Middle frontal gyrus (tissue), 1 donor: Measurements from ENCODE around the gene RHAG.
"Not testable (repeated sequence)": the region's sequence is repeated elsewhere in the genome, so short reads cannot be mapped to it uniquely, and the experiment has no call there.

ENCODE experiments used
- DNase-seq: peaks from one replicate; pipeline ENCODE4 v3.0.0-alpha.2; 2015; ENCODE audit warnings: low spot score; ENCODE audit errors: extremely low spot score

The RHAG gene

DNA sequence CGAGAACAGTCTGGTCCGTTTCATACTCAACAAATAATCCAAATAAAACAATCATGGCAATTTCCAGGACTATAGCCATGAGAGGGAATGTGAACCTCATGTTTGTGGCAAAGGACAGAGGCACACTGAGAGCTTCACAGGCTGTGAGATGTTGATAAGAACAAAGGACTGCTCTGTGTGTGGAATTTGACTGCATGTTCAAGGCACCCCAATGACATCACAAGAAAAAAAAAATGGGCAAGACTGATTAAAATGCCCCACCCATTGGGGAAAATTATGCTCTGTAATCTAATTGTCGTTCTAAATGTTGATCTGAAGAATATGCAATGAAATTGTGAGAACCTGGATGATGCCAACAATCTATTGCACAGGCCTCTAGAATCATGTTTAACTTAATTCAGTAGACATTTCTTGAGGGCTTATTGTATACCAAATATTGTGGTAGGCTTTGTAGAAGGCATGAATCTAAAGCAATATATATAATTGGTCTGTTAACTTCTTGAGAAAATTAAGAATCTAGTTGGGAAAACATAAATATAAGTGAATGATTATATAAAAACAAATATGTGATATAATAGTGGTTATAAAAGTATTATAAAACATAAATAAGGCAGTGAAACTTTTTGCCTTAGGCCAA is at the start of gene RHAG:
TSS of gene RHAG (minus strand) at position 127 of the 637 bp plus-strand sequence. CDS start at position 100, 27 bp downstream.
- DNase-seq, result no peak

DNA sequence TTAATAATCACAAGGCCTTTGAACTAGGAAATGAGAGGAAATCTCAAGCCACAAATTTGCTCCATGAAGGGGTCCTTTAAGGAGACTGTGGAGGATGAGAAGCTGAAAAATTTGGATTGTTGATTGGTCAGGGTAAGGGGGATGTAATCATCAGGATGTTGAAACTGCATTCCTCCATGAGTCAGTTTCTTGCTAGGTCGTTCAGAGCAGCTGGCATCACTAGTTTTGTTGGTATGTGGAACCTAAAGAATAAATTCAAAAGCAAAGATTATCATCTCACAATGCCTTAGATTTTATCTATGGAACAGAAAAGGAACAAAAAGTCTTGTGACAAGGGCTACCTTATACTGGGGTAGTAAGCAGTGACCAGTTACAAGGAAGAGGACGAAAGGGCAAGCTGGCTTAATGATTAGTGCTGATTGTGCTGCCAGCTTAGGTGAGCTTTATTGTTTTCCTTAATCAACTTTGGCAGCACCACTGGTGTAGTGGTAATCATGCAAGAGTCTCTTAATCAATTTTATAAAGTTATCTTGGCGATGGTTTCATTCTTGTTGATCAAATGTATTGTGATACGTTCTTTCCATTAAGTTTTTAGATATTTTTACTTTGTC is 40.1 kb upstream of the RHAG start:
- no peak for DNase-seq

DNA sequence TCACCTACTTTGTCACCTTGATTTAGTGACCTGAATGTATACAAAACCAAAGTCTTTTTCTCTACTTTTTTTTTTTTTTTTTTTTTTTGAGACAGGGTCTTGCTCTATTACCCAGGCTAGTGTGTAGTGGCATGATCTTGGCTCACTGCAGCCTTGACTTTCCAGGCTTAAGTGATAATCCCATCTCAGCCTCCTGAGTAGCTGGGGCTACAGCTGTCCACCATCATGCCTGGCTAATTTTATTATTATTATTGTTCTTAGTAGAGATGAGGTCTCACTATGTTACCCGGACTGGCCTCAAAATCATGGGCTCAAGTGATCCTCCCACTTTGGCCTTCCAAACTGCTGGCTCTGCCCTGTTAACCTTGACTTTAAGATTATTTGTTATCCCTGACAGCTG is 39.2 kb upstream of the RHAG start:
- DNase-seq, result no peak

DNA sequence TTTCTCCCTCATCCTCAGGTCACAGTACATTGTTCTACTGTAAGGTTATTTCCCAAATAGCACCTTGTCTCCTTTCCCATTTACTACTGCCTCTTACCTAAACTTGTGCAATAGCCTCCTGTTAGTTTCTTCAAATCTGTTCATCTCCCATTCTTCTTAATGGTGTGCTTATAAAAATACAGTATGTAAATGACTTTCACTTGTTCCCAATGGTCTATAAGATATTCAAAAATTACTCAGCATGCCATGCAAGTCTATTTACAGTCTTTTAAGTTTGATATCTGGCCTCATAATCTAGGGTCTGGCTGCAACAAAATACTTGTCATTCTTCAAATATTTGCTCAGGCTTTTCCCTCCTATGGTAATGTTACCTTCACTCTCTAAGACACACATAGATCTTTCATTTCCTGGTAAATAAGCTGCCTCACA is 31.5 kb upstream of the RHAG start:
- no peak for DNase-seq

DNA sequence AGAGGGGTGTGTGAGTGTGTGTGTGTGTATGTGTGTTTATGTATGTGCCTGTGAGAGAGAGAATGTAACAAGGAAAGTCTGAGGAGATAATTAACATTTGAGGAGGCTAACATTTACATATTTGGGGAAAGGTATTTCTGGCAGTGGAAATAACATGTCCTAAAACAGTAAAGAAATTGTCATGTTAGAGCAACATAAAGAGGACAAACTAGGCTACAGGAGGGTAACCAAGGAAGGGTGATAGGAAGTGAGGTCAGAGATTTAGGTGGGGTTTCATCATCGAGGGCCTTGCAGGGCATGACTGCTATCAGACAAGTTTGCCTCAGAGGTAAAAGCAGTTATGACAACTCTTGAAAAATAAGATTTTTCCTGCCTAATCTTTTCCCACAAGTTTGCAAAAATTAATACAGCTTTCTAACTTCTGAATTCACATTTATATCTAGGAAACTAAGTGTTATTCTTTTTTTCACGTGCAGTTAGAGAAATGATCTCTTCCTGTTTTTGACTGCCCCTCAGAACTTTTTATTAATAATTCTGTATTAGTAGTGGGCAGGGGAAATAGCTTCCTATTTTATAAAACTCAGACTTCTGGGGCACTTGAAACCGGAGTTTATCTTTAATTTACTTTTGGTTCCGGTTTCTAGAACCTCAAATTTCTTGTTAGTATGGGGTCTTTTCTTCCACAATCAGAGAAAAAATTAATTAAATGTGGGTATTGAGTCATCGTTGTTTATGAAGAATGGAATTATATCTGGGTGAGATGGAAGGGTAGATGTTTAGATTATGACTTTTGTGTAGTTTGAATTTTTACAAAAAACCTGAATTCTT is 30.5 kb upstream of the RHAG start:
- no peak for DNase-seq

DNA sequence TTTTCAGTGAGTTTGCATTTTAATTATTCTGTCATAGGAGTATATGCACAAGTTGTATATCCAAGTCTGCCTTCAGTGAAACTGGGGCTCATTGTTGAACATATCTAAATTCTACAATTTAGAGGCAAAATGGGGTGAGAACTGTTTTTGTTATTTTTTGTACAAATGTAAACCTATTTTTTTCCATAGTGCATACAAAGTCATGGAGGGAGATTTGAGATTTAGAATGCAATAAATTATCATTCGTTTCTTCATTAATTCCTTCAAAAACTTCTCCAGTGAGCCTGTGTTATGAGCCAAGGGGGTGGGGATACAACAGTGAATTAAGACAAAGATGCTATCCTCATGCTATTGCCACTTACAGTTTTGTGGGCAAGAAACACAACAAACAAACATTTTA is 29.8 kb upstream of the RHAG start:
- no peak for DNase-seq

DNA sequence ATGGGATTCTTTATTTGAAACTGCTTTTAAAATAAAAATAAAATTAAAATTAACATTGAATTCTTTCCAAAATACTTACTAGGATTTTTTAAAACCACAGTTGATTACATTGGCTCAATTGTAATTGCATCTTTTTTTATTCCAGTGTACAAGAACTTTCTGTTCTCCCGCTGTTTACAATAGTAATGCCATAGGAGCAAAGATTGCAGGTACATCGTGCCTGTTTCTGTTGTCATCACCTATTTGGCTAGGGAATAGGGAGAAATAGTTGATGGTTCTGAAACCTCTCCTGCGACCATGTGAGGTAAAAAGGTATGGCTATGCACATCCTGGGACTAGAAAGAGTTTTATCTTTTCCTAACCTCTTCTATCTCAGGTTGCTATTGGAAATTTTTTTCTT is 28.2 kb upstream of the RHAG start:
- DNase-seq, result no peak

DNA sequence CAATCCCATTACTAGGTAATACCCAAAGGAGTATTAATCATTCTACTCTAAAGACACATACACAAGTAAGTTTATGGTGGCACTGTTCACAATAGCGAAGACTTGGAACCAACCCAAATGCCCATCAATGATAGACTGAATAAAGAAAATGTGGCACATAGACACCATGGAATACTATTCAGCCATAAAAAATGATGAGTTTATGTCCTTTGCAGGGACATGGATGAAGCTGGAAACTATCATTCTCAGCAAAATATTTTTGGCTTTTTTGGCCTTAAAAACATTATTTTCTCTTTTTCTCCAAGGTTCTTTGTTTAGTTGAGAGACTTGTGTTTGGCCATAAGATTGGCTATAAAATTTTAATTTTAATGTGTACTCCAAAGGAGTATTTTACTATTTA is 27.4 kb upstream of the RHAG start:
- not testable (repeated sequence) for DNase-seq

DNA sequence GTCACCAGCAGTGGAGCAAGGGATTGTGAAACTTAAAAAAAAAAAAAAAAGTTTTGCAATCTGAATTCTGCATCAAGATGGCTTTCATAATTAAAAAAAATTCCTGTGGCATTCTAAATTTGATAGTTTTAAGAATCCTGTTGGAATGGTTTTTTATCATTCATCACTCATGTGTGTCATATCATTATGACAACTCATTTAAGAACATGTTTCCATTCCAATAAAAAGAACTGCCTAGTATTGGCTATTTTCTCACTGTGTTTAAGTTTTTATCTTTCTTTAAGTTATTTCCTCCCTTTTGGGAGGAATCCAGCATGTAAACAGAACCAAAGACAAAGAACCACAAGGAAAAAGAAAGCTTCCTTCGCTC is 26.2 kb upstream of the RHAG start:
- no peak for DNase-seq

DNA sequence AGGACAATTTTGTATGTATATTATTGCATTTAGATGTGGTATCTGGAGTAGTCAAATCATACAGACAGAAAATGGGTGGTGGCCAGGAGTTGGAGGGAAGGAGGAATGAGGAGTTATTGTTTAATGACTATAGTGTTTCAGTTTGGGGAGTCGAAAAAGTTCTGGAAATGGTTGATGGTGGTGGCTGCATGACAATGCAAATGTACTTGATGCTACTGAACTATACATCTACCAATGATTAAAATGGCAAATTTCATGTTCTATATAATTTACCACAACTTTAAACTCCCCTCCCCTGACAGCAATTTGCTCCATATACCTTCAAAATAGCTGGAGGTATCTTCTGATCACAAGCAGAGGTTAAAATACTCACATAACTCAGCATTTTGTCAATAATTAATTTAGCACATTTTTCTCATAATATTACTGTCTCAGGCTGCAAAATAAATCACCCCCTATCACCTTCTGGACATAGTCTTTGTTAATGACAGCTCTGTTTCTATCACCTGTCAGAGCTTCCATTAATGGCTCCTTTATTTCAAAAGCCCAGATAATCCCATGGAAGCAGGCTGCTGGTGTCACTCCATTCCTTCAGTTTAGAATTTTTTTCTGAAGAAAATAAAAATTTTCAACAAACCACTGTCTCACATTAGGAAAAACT is 25.7 kb upstream of the RHAG start:
- DNase-seq, result no peak

DNA sequence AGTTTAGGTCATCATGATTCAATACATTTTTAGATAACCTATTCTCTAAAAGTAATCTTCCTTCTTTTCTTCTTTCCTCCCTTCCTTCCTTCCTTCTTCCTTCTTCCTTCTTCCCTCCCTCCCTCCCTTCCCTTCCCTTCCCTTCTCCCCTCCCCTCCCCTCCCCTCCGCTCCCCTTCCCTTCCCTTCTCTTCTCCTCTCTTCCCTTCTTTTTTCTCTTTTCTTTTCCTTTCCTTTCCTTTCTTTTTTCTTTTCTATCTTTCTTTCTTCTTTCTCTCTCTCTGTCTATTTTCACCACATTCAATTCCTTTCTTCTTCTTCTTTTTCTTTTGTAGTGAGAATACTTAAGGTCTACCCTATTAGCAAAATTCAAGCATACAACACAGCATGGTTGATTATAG is 17.3 kb upstream of the RHAG start:
- DNase-seq, result no peak

DNA sequence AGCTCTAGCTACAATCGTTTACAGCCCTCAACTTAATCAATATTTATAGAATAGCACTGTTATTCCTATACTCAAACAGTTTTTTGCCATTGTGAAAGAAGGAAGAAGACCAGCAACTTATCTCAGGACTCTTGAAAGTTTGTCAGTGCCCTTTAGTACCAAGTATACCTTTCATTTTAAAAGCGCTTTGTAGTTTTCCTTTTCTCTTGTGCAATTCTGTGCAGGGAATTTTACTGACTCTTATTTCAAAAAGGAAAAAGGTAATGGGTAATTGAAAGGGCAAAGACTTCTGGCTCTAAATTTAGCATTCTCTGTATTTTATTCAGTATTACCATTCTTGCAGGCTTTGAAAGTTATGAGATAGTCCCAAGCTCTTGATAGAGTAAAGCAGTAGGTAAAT is 16.8 kb upstream of the RHAG start:
- no peak for DNase-seq

DNA sequence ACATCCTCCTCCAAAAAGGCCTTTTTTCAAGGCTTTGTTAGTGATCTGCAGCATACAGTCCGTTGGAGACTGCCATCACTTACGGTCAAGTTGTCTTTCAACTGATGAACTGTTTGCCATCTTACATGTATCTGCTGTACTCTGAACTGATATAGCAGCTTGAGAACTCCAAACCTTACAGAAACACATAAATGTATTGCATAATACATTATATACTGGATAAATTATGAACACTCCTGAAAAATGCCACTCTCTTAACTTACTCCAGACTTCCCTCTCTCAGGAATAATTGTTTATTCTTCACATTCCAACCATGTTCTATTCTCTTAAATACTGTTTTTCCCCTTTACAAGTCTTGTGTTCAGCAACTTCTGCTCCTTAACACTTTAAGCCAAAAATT is 14.6 kb upstream of the RHAG start:
- DNase-seq, result no peak

DNA sequence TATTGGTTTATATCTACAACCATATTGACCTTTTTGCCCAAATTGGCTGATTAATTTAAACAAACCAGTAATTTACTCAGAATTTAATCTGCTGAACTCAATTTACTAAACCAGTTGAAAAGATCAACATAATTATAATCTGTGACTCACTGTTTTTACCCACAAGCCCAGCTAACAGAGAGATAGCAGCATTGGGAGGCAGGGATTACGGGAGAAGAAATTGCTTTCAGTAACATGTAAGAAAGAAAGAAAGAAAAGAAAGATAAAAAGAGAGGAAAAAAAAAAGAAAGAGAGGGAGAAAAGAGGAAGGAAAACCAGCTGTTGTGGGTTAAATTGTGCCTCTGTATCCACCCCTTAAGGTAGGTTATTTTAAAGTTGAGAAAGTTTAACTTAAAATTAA is 13.3 kb upstream of the RHAG start:
- no peak for DNase-seq

DNA sequence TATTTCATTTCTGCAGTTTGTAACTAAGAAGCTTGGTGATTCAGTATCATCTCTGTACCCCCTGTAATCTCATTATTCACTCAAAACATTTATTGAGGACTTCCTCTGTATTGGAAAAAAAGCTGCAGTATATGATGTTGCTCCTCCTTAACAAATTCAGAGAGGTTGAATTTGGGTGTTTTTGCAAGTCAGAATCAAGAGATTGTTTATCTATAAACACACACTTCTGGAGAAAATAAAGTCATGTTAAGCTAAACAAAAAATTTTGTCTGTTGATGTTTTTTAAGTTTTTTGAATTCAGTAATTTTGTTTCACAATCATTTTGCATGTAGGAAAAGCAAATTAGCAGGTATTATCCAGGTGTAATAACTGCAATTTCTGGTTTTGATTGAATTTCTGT is 11.4 kb upstream of the RHAG start:
- DNase-seq, result no peak

DNA sequence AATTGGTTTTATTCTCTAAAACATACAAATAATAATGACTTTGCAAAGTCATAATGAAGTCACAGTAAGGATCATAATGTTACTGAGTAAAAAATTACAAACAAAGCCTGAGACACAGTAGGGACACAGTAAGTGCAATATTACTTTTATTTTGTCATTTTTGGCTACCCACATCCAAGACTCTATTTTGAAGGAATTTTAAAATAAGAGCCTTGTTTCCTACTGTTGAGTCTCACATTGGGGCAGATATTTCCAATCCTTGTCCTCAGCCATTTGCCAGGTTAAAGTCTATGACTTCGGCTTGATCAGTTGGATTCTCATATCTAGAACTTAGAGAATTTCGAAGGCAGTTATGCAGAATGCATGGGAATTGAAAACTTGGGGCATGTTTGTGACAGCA is 10.8 kb upstream of the RHAG start:
- no peak for DNase-seq

DNA sequence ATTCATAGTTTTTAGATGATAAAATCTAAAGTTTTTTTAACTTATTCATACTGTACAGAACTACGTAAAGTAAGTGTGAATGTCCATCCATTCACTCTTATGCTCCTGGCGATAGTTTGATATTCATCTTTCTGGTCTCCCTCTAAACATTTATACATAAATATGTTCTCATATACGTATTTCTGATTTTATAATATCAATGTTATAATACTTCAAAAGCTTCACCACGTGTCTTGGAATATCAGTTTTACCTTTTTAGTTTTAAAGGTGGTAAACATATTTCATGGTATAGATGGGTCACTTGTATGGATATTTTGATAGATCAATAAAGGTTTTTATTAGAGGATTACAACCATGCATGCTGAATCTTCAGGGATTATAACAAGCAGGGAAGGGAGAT is 10.3 kb upstream of the RHAG start:
- no peak for DNase-seq

DNA sequence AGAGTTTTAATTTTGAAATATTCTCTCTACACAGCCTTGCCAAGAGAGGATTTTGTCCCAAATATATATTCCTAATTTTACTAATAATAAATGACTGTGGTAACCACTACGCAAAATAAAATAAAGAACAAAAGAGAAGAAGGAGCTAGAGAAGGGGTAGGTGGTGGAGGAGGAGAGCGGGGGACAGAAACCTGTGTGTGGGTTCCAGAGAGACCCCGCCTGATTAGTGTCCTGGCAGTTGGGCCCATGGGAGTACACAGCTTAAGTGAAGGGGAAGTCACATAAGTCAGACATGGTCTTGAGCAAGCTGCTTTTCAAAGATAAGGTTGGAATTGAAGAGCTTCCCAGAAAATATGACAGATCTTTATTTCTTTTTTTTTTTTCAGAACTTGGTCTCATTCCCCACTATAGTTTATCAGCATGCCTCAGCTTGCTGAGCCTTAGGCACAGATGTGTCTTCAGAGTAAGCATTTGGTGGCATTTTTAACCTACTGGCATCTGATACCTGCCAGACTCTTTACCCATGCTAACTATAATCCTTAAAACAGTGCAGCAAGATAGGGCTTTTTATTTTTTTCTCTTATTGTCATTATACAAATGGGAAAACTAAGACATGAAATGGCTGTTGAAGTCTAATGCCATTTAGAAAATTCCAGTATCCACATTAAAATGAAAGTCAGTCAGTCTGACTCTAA is 9.6 kb upstream of the RHAG start:
- no peak for DNase-seq

DNA sequence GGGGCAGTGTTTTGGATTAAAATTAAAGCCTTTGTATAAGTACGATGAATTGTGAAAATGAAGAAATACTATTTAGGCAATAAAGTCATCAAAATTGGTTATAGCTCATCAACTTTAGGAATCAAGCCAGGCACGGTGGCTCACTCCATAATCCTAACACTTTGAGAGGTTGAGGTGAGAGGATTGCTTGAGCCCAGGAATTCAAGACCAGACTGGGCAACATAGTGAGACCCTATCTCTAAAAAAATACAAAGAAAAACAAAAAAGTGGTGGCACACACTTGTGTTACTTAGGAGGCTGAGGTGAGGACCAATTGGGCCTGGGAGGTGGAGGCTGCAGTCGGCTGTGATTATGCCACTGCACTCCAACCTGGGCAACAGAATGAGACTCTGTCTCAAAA is 8.5 kb upstream of the RHAG start:
- DNase-seq, result no peak

DNA sequence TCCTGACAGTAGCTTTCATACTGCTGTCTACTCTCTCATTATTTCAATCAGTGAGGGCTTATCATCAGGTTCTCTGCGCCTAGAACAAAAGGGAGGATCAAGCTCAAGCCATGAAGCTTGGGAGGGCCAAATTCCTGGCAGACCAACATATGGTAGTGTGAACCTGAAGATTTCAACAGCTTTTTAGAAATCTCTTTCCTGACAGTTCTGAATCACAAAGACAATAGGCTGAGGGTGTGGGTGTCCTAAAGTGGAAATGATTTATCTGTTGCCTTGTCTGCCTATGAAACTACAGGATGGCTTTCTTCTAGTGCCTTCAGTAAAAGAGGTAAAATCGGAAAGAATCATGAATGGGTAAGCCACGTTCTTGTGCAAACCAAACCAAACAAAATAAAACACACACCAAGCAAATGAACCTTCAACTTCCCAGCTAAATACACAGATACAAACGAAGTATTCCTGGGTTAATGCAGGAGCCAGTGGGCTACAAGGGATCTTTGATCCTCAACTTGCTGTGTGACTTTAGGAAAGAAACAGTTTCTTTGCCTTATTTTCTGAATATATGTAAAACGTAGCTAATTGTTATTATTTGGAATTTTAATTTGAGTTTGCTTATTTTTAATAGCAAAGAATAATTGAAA is 2.7 kb upstream of the RHAG start:
- DNase-seq, result no peak

DNA sequence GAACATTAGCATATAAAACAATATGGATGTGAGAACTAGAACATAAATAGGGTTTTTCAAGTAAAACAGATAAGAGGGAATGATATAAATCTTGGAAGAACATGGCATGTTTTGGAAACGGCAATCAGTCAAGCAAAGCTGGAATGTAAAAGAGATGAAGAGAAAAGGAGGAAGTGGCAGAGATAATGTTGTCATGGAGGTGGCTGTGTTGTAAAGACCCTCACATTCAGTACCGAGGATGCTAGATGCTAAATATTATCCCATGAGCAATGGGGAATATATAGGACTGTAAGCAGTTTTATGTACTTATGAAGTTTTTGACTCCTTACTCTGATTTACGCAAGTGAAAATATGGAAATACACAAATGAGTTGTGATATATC is 702 bp upstream of the RHAG start:
- DNase-seq, result no peak
